ENCODE data around the gene STXBP4.

The STXBP4 gene

DNA sequence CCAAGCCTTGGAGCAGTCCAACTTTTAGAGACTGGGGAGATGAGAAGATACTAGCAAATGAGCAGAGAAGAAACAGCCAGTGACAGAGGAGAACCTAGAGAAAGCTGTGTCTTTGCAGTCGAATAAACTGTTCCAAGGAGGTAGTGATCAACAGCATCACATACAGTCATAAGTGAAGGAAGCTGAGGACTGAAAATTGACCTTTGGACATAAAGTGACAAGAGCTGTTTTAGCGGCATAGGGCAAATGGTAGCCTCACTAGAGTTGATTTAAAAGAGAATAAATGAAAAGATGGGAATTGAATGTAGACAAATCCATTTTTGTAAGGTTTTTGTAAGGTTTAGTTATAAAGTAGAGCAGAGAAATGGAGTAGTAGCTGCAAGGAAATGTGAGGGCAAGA, 165.0 kb downstream of the STXBP4 start:
- no peak for DNase-seq

GRCh38 chr17:55134486-55135157, 166.1 kb downstream of the STXBP4 start:
- no peak for DNase-seq

DNA sequence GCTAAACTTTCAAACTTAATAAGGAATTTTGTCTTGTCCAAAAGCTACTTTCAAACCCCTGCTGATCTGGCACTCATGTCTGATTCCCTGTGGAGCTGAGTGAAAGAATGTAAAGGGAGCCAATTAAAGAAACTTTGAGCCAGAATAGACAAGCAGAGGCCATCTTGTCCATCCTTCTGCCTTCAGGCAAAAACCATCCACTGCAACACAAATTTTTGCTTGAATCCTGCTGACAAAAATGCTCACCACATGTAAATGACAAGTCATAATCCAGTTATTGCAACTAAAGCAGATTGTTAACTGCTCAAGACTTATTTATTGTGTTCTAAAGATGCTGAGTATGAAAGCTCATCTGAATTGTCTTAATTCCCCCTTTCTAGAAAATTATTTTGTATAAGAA, 172.2 kb downstream of the STXBP4 start:
- DNase-seq: no peak

GRCh38 chr17:55144518-55144917, 176.0 kb downstream of the STXBP4 start:
- no peak for DNase-seq

- no peak for DNase-seq
These were observed 180.9 kb downstream of the STXBP4 start for GRCh38 chr17:55149485-55149884.

GRCh38 chr17:55152236-55152635, 183.7 kb downstream of the STXBP4 start:
- no peak for DNase-seq

GRCh38 chr17:55154101-55154500, 185.5 kb downstream of the STXBP4 start:
- no peak for DNase-seq

DNA sequence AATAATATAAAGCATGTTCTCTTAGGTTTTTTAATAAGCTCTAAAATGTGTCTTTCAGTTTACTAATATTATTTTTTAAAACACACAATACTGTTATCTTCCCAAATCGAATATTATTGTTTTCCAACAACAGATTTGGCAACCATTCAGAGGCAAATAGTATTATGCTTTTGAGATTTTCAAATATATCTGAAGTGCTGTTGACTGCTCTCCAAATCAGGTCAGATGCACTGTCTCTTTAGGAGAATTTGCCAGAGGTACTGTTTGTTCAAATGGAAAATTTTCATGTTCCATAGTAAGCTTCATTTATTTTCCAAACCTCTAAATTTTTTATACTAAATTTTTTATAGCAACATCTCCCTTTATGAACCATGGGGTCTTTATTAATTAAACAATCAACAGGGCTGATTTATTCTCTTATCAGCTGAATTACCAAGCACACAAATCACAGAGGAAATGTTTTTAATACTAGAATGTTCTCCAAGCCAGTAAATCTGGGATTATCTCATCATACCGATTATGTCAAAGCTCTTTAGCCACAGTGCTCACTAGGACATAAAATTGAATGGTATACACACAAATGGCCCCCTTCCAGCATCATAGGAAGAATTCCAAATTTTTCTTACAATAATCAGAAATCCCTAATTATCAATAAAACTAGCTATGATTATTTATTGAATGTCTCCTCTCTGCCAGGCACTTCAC, 187.4 kb downstream of the STXBP4 start:
- no peak for DNase-seq

GRCh38 chr17:55157165-55157564, 188.6 kb downstream of the STXBP4 start:
- DNase-seq: no peak

- DNase-seq: no peak
These were observed 189.9 kb downstream of the STXBP4 start for GRCh38 chr17:55158439-55158838.

GRCh38 chr17:55159251-55159650, 190.7 kb downstream of the STXBP4 start:
- no peak for DNase-seq

- DNase-seq: no peak
These were observed 191.9 kb downstream of the STXBP4 start for GRCh38 chr17:55160501-55160900.

DNA sequence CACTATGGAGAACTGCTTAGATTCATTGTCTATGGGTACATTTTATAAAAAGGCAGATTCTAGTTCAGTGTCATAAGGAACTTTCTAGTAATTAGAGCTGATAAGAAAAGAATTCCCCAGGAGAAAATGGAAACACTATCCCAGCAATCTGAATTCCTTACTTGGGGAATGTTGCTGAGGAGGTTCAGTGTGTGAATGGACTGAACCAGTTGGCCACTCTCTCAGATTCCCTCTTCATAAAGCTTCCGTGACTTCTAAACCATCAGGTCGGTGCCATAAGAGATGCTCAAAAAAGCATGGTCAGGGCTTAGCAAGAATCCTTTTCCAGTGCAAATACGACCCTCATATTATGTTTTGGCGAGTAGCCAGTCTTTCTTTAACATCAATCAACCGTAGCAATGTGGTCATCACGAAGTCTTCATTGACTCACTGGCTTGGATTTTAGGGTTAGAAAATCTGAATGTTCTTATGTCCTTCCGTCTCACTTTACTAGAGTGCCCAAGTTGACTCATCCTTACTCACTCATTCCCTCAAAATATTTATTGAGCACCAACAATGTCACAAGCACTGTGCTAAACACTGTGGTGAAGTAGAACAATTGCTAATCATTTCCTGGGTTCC, 193.5 kb downstream of the STXBP4 start:
- no peak for DNase-seq

GRCh38 chr17:55162556-55162946, 194.0 kb downstream of the STXBP4 start:
- DNase-seq: no peak

- no peak for DNase-seq
These were observed 194.8 kb downstream of the STXBP4 start for GRCh38 chr17:55163408-55163807.

DNA sequence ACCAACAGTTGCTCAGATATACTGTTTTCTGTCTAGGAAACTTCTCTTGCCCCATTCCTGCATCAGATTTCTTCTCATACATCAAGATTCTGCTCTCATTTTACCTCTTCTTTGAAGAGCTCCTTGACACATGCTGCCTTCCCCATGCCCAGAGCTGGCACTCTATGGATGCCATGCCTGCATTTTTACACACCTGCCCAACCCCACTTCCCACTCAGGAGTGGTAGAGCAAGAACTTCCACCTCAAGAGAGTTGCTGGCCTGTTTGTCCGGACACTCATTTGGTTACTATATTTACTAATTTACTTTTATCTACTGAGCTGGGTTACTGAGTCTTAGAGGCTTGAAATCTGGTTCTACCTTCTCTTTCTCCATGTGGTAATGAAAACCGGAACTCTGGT, 197.9 kb downstream of the STXBP4 start:
- no peak for DNase-seq

GRCh38 chr17:55167024-55167725, 198.6 kb downstream of the STXBP4 start:
- DNase-seq: no peak

- no peak for DNase-seq
These were observed 200.6 kb downstream of the STXBP4 start for GRCh38 chr17:55168958-55169687.

GRCh38 chr17:55171634-55172328, 203.2 kb downstream of the STXBP4 start:
- no peak for DNase-seq

DNA sequence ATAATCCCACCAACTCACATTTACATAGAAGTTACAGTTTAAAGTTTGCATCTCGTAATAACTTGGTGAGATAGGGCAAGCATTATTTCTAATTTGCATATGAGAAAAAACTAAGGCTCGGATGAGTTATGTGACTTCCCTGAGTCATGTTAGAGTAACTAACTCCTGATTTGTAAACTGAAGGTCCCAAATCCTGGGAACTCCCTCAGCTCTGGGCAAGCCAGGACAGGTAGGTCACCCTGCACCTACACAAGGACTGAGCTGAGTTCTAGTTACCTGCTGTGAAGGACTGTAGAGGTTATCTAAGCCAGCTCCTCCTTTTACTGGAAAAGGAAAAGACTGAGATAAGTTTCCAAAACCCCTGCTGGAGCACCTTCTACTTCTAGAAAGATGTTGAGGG, 204.0 kb downstream of the STXBP4 start:
- no peak for DNase-seq

DNA sequence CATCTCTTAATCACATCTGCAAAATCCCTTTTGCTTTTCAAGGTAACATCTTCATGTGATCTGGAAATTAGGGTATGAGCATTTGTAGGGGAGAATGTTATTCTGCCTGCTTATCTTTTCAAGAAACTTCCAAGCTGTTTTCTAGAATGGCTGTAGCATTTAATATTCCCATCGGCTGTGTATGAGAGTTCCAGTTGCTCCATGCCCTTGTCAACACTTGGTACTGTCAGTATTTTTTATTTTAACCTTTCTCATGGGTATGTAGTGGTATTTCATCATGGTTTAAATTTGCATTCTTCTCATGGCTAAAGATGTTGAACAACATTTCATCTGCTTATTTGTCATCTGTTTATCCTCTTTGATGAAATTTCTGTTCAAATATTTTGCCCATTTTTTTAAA, 205.6 kb downstream of the STXBP4 start:
- DNase-seq: no peak

DNA sequence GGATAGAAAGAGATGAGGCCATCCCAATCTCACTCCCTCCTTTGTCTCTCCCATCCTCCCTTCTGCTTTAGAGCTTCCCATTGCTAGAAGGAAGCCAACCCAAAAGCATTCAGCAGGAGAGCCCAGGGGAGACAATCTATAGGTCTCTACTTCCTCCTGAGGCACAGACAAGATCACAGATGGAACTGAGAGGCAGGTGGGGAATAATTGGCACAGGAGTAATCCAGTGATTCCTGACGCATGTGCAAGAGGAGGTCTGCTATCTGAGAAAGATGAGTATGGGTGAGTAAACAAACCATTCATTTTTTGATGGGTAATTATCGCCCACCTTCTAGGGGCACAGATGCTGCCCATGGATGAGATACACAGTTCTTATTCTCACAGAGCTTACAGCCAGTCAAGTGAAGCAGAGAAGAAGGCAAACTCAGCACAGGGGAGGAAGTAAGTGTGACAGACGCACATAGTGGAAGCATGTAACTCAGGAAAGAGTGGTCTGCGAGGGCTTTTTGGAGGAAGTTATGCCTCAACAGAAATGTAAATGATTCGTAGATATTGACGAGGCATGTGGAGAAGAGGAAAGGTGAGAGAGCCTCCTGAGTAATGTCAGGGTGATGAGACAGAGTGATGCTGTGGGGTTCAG, 207.3 kb downstream of the STXBP4 start:
- DNase-seq: no peak
